Measurements from ENCODE around the gene JARID2. TPM values are rescaled to one million over a fixed set of nuclear protein-coding genes. Genes with fewer than 3 reads are reported as not detected.

The JARID2 gene
- polyA plus RNA-seq, 1 donor from 2014 or later: 25.5 TPM

GRCh38 chr6:15230827-15231226, 15.0 kb upstream of the JARID2 start:
- Histone ChIP-seq H3F3A (ENCODE audit: insufficient read depth, low read length, poor library complexity, severe bottlenecking) (no peaks in the 10 kb centered on the region), H2AFZ (ENCODE audit: low read depth, low read length) (no peak overlapping the region), H3K4me2 (ENCODE audit: low read length) (no peak overlapping the region), H3K9me2 (ENCODE audit: insufficient read depth, low read length) (no peaks in the 10 kb centered on the region), H4K20me1 (ENCODE audit: insufficient read depth) (no peaks in the 10 kb centered on the region), H3K9ac (ENCODE audit: low read length) (no peak overlapping the region), H3K36me3 (ENCODE audit: insufficient read depth, low read length) (no peaks in the 10 kb centered on the region), H3K9me3 (ENCODE audit: low read length) (no peaks in the 10 kb centered on the region), H3K27me3 (ENCODE audit: insufficient read depth, low read depth, low read length) (no peaks in the 10 kb centered on the region), H3K4me3 (ENCODE audit: low read length) (no peak overlapping the region), H3K27ac (ENCODE audit: low read length) (no peak overlapping the region), H3K79me2 (replicated peaks; ENCODE audit: insufficient read depth, low read length) (no peaks in the 10 kb centered on the region)
- TF ChIP-seq, protein P1, sequence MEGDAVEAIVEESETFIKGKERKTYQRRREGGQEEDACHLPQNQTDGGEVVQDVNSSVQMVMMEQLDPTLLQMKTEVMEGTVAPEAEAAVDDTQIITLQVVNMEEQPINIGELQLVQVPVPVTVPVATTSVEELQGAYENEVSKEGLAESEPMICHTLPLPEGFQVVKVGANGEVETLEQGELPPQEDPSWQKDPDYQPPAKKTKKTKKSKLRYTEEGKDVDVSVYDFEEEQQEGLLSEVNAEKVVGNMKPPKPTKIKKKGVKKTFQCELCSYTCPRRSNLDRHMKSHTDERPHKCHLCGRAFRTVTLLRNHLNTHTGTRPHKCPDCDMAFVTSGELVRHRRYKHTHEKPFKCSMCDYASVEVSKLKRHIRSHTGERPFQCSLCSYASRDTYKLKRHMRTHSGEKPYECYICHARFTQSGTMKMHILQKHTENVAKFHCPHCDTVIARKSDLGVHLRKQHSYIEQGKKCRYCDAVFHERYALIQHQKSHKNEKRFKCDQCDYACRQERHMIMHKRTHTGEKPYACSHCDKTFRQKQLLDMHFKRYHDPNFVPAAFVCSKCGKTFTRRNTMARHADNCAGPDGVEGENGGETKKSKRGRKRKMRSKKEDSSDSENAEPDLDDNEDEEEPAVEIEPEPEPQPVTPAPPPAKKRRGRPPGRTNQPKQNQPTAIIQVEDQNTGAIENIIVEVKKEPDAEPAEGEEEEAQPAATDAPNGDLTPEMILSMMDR (IDR thresholded peaks at IDR 0.05; ENCODE audit: poor library complexity, severe bottlenecking): no peak
- TF ChIP-seq SMC3 (conservative IDR thresholded peaks at IDR 0.05; ENCODE audit: poor library complexity) (no peak), EP300 (conservative IDR thresholded peaks at IDR 0.05; ENCODE audit: poor library complexity, severe bottlenecking) (no peak), EZH2 (IDR thresholded peaks at IDR 0.05; ENCODE audit: borderline replicate concordance, insufficient read depth, low read length, poor library complexity, severe bottlenecking) (no peak), TAF1 (IDR thresholded peaks at IDR 0.05; ENCODE audit: low read depth) (no peak), RAD21 (conservative IDR thresholded peaks at IDR 0.05) (no peak), POLR2AphosphoS5 (IDR thresholded peaks at IDR 0.05) (no peak), MXI1 (conservative IDR thresholded peaks at IDR 0.05; ENCODE audit: poor library complexity, severe bottlenecking) (no peak)
- TF ChIP-seq, protein P2, sequence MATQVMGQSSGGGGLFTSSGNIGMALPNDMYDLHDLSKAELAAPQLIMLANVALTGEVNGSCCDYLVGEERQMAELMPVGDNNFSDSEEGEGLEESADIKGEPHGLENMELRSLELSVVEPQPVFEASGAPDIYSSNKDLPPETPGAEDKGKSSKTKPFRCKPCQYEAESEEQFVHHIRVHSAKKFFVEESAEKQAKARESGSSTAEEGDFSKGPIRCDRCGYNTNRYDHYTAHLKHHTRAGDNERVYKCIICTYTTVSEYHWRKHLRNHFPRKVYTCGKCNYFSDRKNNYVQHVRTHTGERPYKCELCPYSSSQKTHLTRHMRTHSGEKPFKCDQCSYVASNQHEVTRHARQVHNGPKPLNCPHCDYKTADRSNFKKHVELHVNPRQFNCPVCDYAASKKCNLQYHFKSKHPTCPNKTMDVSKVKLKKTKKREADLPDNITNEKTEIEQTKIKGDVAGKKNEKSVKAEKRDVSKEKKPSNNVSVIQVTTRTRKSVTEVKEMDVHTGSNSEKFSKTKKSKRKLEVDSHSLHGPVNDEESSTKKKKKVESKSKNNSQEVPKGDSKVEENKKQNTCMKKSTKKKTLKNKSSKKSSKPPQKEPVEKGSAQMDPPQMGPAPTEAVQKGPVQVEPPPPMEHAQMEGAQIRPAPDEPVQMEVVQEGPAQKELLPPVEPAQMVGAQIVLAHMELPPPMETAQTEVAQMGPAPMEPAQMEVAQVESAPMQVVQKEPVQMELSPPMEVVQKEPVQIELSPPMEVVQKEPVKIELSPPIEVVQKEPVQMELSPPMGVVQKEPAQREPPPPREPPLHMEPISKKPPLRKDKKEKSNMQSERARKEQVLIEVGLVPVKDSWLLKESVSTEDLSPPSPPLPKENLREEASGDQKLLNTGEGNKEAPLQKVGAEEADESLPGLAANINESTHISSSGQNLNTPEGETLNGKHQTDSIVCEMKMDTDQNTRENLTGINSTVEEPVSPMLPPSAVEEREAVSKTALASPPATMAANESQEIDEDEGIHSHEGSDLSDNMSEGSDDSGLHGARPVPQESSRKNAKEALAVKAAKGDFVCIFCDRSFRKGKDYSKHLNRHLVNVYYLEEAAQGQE (IDR thresholded peaks at IDR 0.05; ENCODE audit: borderline replicate concordance): no peak

- no peak for TF ChIP-seq EP300 (conservative IDR thresholded peaks at IDR 0.05; ENCODE audit: poor library complexity, severe bottlenecking)
- no peak overlapping the region for H2AFZ ChIP-seq (ENCODE audit: low read depth, low read length)
Observed at GRCh38 chr6:15232836-15233510, 12.9 kb upstream of the JARID2 start.

More at GRCh38 chr6:15232836-15233510, 12.9 kb upstream of the JARID2 start:
- Histone ChIP-seq H4K20me1 (ENCODE audit: insufficient read depth) (no peaks in the 10 kb centered on the region), H3K27me3 (ENCODE audit: insufficient read depth, low read depth, low read length) (no peaks in the 10 kb centered on the region), H3K36me3 (ENCODE audit: insufficient read depth, low read length) (no peaks in the 10 kb centered on the region), H3F3A (ENCODE audit: insufficient read depth, low read length, poor library complexity, severe bottlenecking) (no peaks in the 10 kb centered on the region), H3K9me3 (ENCODE audit: low read length) (no peaks in the 10 kb centered on the region), H3K4me3 (ENCODE audit: low read length) (no peak overlapping the region), H3K9ac (ENCODE audit: low read length) (no peak overlapping the region), H3K79me2 (replicated peaks; ENCODE audit: insufficient read depth, low read length) (no peaks in the 10 kb centered on the region), H3K9me2 (ENCODE audit: insufficient read depth, low read length) (no peaks in the 10 kb centered on the region), H3K4me2 (ENCODE audit: low read length) (no peak overlapping the region), H3K27ac (ENCODE audit: low read length) (no peak overlapping the region)
